NCI-H526 (cell line): ENCODE results near the gene MED15.
"Not testable (repeated sequence)": the region's sequence is repeated elsewhere in the genome, so short reads cannot be mapped to it uniquely, and the experiment has no call there.

Experiments used
- DNase-seq, 2 experiments: peaks; one replicate each; lab custom pipeline; 2025; lab: John Stamatoyannopoulos, UW

The MED15 gene

GRCh38 chr22:20604092-20604747 is 96.8 kb downstream of the MED15 start:
- no peak for DNase-seq

- no peak for DNase-seq
Observed at GRCh38 chr22:20604776-20605221, 97.4 kb downstream of the MED15 start.

GRCh38 chr22:20605328-20605727 is 97.9 kb downstream of the MED15 start:
- DNase-seq: no peak

- peak; percentile 60 to 87 for DNase-seq
Observed at GRCh38 chr22:20606041-20606783, 98.8 kb downstream of the MED15 start.

GRCh38 chr22:20606784-20607128 is 99.3 kb downstream of the MED15 start:
- DNase-seq: no peak

DNA sequence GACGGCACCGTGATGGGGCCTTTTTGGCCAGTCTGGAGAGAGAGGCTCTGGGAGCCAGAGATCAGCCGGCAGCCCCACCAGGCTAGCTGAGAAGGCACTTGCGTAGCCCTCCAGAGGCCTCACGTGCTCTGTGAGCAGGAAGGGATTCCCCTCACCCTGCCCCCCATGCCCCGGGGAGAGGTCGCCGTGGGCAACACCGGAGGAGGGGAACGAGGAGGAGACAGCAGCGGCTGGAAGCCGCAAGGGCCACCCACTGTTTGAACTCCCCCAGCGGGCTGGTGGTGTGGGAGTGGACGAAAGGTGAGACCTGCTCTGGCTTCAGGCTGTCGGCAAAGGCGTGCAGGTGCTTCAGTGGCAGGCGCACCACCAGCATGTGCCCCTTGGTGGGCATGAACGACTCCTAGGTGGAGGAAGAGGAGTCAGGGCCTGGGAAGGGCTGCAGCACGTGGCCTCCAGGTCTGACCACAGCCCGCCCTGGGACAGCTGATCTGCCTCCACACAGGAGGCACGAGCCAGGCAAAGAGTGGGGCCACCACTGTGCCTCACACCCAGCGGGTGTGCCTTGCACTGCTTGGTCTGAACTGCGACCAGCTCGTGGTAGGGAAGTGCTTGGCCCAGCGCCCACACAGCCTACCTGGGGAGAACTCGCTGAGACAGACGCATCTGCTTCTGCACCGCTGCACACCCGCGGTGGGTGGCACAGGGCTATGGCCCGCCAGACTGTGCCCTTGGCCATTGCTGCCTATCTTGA is 99.9 kb downstream of the MED15 start:
- DNase-seq: no peak

DNA sequence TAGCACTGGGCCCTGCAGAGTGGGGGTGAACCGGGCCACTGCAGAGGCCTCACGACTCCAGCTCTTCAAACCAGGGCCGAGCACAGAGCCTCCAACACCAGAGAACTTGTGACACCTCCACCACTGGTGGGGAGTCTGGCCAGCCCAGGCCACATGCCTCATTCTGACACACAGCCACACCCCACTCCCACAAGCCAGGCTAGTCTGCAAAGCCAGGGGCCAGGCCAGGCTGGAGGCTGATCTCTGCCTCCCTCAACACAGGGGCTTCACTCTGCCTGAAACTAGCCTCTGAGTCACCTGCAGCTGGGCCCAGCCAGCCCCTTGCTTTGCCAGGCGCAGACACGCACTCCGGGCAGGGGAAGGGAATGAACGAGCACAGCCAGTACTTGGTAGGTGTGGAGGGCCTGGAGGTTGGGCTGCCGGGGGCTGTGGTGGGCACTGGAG is 102.9 kb downstream of the MED15 start:
- no peak for DNase-seq

- no peak for DNase-seq
Observed at GRCh38 chr22:20610757-20611156, 103.3 kb downstream of the MED15 start.

GRCh38 chr22:20611418-20611817 is 104.0 kb downstream of the MED15 start:
- no peak for DNase-seq

DNA sequence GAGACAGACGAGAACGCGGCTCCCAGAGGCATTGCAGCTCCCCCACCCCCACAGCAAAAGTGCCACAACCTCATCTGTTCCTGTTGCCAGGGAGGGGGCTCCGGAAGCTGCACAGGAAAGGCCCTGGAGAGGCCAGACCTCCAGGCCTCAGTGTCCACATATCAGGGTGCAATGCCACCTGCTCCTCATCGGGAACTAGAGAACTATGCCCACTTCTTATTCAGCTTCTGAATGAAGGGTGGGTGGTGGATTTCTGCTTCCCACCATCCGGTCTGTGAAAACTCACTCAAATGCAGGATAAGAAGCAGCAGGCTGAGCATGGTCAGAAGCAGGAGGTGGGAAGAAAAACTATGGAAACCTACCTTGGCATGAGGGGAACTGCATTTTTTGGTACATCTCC is 105.9 kb downstream of the MED15 start:
- DNase-seq: no peak

DNA sequence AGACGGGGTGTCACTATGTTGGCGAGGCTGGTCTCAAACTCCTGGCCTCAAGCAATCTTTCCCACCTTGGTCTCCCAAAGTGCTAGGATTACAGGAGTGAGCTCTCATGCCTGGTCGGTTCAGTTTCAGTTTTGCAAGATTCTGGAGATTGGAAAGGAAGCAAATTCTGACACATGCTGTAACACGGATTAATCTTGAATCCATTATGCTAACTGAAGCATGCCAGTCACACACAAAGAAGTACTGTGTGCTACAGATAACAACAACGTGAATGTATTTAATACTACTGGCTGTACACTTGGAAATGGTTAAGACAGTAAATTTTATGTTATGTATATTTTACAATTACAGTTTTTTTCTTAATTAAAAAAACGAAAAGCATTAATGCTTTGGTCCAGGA is 107.6 kb downstream of the MED15 start:
- DNase-seq: no peak

GRCh38 chr22:20615533-20616450 is 108.4 kb downstream of the MED15 start:
- no peak for DNase-seq

DNA sequence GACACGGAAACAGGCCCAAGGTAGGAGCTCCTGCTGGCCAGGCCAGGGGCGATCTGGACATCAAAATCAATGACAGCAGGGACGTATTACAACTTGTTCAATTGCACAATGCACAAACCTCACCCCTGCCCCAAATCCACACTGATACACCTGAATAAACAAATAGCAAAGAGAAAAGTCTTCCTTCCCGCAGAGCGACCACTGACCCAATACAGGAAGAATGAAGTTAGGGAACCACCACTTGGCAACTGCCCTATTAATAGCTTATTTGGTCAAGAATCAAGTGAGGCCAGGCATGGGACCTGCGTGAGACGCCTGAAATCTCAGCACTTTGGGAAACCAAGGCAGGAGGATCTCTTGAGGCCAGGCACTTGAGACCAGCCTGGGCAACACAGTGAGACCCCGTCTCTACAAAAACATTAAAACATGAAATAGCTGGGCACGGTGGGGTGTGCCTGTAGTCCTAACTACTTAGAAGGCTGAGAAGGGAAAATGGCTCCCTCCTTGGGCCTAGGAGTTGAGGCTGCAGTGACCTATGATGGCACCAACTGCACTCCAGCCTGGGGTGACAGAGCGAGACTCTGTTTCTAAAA is 109.1 kb downstream of the MED15 start:
- no peak for DNase-seq

DNA sequence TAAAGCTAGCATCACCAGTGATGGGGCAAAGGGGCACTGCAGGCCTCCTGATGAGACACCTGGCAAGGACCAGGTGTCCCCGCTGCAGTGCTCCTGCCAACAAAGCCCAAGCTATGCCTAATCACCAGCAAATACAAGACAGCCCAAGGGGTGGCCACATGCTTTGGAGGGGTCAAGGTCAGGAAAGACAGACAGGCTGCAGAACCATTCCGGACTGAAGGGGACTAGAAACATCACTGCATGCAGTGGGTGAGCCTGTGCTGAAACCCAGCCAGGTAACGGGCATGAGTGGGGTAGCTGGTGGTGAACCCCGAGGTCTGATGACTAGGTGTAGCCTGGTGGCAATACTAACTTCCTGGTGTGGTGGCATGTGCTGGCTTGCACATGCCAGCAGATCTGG is 111.1 kb downstream of the MED15 start:
- DNase-seq: no peak

- no peak for DNase-seq
Observed at GRCh38 chr22:20619045-20619892, 111.9 kb downstream of the MED15 start.

DNA sequence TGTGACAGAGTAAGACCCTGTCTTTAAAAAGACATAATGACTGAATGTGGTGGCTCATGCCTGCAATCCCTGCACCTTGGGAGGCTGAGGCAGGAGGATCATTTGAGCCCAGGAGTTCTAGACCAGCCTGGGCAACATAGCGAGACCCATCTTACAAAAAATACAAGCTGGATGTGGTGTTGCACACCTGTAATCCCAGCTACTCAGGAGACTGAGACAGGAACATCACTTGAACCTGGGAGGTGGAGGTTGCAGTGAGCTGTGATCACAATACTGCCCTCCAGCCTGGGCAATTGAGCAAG is 112.4 kb downstream of the MED15 start:
- DNase-seq: not testable (repeated sequence)

DNA sequence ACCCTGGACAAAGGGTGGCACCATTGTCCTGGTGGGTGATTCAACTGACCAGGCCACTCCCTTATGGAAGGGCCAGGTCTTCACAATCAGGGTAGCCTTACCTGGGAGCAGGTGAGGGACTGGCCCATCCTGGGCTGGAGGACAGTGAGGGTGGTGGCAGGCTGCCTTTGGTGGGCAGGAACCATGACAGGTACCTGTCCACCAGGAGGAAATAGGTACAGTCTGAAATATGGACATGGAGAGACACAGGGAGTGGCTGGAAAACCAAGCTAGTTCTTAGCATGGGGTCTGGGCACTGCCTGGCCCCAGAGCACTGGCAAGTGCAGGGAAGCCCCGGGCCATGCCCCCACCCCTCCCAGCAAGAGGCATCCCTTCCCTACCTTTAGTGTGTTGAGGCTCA is 113.8 kb downstream of the MED15 start:
- DNase-seq: no peak

DNA sequence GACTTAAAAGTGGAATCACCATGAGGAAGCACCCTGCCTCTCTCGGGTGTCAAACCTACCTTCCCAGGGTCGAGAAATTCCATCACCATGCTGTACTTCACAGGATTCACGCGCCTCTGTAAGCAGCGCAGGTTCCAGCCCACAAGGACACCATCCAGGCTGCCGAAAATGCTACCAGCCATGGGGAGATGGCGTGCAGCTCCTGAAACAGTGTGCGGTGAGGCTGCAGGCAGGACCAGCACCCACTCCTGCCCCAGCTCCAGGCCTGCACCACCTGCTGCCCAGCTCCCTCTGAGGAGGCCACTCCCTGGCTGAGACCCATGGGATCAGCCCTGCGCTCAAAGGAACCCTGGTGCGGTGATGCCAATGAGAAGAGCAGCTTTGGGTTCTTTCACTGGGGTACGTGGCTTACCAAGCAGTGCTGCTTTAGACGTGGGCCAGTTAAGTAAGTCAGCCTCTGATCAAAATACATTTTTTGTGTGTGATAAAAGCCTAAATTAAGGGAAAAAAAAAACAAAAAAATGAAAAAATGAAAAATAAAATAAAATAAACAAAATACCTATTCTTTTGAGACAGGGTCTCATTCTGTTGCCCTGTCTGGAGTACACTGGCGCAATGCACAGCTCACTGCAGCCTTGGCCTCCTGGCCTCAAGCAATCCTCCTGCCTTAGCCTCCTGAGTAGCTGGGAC is 115.4 kb downstream of the MED15 start:
- DNase-seq: no peak

DNA sequence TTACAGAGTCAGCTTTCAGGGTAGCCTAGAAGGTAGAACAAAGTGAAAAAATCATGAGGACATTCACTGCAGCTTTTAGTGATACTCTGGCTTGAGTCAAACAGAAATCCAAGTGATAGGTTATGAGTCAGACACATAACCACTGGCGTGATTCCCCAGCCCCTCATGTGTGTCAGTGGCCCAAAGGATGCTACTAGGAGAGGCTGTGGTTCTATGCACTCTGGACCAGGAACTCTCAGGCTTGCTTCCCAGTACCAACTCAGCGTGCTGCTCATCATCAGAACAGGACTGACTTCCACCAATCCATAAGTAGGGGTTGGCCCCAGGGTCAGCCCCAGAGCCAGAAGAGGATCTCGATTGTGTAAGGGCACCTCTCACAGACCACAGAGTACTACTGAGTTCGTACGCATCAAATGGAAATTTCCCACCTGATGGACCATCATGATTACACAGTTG is 116.8 kb downstream of the MED15 start:
- no peak for DNase-seq

GRCh38 chr22:20625270-20625669 is 117.9 kb downstream of the MED15 start:
- DNase-seq: no peak
